IMR-90 (cell line): ENCODE results near the gene CD300LB. TPM values are rescaled to one million over a fixed set of nuclear protein-coding genes. Genes with fewer than 3 reads are reported as not detected.

ENCODE experiments used
- ATAC-seq: fragments of 200-7000 bp; cut with Tn5 transposase; 2 replicates; pipeline ENCODE4 v1.9.1; 2020; ENCODE audit warnings: low read depth, mild to moderate bottlenecking, moderate library complexity
- BruUV-seq: library from RNA; stranded (reverse); fragments of 400-500 nt; replicated peaks from 2 replicates; lab custom pipeline; 2021; lab: Mats Ljungman, UMichigan
- CTCF ChIA-PET: fragments of 300-600 bp; formaldehyde crosslinking; extraction: SDS; loops from one replicate; lab custom pipeline; 2021; ENCODE audit warnings: antibody characterized with exemption; lab: Yijun Ruan, JAX
- POLR2A ChIA-PET: fragments of 300-600 bp; sonication (Branson Sonifier 250); formaldehyde crosslinking; loops from one replicate; lab custom pipeline; 2022; ENCODE audit warnings: antibody characterized with exemption; ENCODE audit not compliant: unreplicated experiment; lab: Charles Lee
- DNase-seq: peaks from one replicate; pipeline ENCODE4 v3.0.0; 2013
- H2AFZ ChIP-seq: replicated peaks from 2 replicates; pipeline ENCODE3; 2013; ENCODE audit warnings: low read length, mild to moderate bottlenecking; ENCODE audit not compliant: poor library complexity
- H2AK5ac ChIP-seq: 2 replicates; pipeline ENCODE4 v1.6.1; 2013; ENCODE audit warnings: low read depth, low read length, inconsistent platforms
- H2AK9ac ChIP-seq: replicated peaks from 2 replicates; pipeline ENCODE3; 2013; ENCODE audit warnings: mild to moderate bottlenecking, low read depth, low read length, moderate library complexity; ENCODE audit not compliant: poor library complexity
- H2BK120ac ChIP-seq: 2 replicates; pipeline ENCODE4 v1.6.1; 2013; ENCODE audit warnings: low read depth, low read length, inconsistent platforms
- H2BK15ac ChIP-seq: 3 replicates; pipeline ENCODE4 v1.6.1; 2013; ENCODE audit warnings: low read depth, low read length, inconsistent platforms
- H2BK20ac ChIP-seq: 2 replicates; pipeline ENCODE4 v1.6.1; 2013; ENCODE audit warnings: low read depth, mild to moderate bottlenecking, inconsistent platforms, low read length, moderate library complexity
- H2BK5ac ChIP-seq: 2 replicates; pipeline ENCODE4 v1.6.1; 2013; ENCODE audit warnings: mild to moderate bottlenecking, low read depth, low read length, inconsistent platforms; ENCODE audit not compliant: poor library complexity, severe bottlenecking
- H3K14ac ChIP-seq: replicated peaks from 2 replicates; pipeline ENCODE4 v1.6.1; 2013; ENCODE audit warnings: low read depth, low read length, inconsistent platforms
- H3K18ac ChIP-seq: 2 replicates; pipeline ENCODE4 v1.6.1; 2013; ENCODE audit warnings: low read depth, low read length, control low read depth
- H3K23ac ChIP-seq: 2 replicates; pipeline ENCODE4 v1.6.1; 2013; ENCODE audit warnings: low read depth, low read length, inconsistent platforms
- H3K27ac ChIP-seq: 2 replicates; pipeline ENCODE4 v1.5.1; 2013; ENCODE audit warnings: mild to moderate bottlenecking, control low read depth, low read length; ENCODE audit not compliant: insufficient read depth
- H3K27me3 ChIP-seq: 2 replicates; pipeline ENCODE4 v1.6.1; 2013; ENCODE audit warnings: low read length; ENCODE audit not compliant: control insufficient read depth, insufficient read depth
- H3K36me3 ChIP-seq: 2 replicates; pipeline ENCODE4 v1.6.1; 2013; ENCODE audit warnings: low read length, mixed read lengths; ENCODE audit not compliant: control insufficient read depth, insufficient read depth
- H3K4ac ChIP-seq: 2 replicates; pipeline ENCODE4 v1.6.1; 2013; ENCODE audit warnings: low read depth, low read length, inconsistent platforms
- H3K4me1 ChIP-seq: 2 replicates; pipeline ENCODE4 v1.6.1; 2013; ENCODE audit warnings: low read length, mixed read lengths; ENCODE audit not compliant: control insufficient read depth, insufficient read depth
- H3K4me2 ChIP-seq: 2 replicates; pipeline ENCODE4 v1.6.1; 2013; ENCODE audit warnings: low read depth, mild to moderate bottlenecking, control low read depth, low read length, moderate library complexity
- H3K4me3 ChIP-seq: 2 replicates; pipeline ENCODE4 v1.5.1; 2013; ENCODE audit warnings: low read depth, mild to moderate bottlenecking, control low read depth, low read length, moderate library complexity; ENCODE audit not compliant: insufficient read depth
- H3K56ac ChIP-seq: 2 replicates; pipeline ENCODE4 v1.6.1; 2013; ENCODE audit warnings: low read length, inconsistent platforms; ENCODE audit not compliant: insufficient read depth; ENCODE audit errors: extremely low read depth
- H3K79me1 ChIP-seq, 2 experiments: 2 replicates each; pipeline ENCODE4 v1.6.1; 2013; ENCODE audit warnings: low read length in 2 of 2, inconsistent platforms in 1 of 2, low read depth in 1 of 2
- H3K9ac ChIP-seq: 2 replicates; pipeline ENCODE4 v1.6.1; 2013; ENCODE audit warnings: low read depth, low read length, control low read depth
- H3K9me1 ChIP-seq: 2 replicates; pipeline ENCODE4 v1.6.1; 2013; ENCODE audit warnings: low read length, inconsistent platforms; ENCODE audit not compliant: insufficient read depth
- H3K9me3 ChIP-seq: 2 replicates; pipeline ENCODE4 v1.6.1; 2013; ENCODE audit warnings: low read length; ENCODE audit not compliant: control insufficient read depth, insufficient read depth
- H4K20me1 ChIP-seq: 2 replicates; pipeline ENCODE4 v1.6.1; 2013; ENCODE audit warnings: low read length, inconsistent platforms; ENCODE audit not compliant: insufficient read depth
- H4K5ac ChIP-seq: 2 replicates; pipeline ENCODE4 v1.6.1; 2013; ENCODE audit warnings: mild to moderate bottlenecking, low read depth, low read length, control low read depth
- H4K8ac ChIP-seq, 2 experiments: 2 replicates each; pipeline ENCODE4 v1.6.1; 2013; ENCODE audit warnings: low read depth in 2 of 2, low read length in 2 of 2, control low read depth in 1 of 2, inconsistent platforms in 1 of 2
- H4K91ac ChIP-seq: 2 replicates; pipeline ENCODE4 v1.6.1; 2013; ENCODE audit warnings: low read depth, low read length, inconsistent platforms; ENCODE audit not compliant: insufficient read depth
- CEBPB ChIP-seq: IDR thresholded peaks from 2 replicates; pipeline ENCODE4 v1.6.1; 2012; ENCODE audit warnings: low read depth, low read length, improper control_type of control experiment
- CHD1 ChIP-seq: IDR thresholded peaks from 2 replicates; pipeline ENCODE4 v1.6.1; 2012; ENCODE audit warnings: low read depth, low read length, improper control_type of control experiment
- FOS ChIP-seq: fragments of 150-350 bp; IDR thresholded peaks from 2 replicates; pipeline ENCODE4 v1.6.1; 2016; ENCODE audit warnings: low read depth, low read length
- MAFK ChIP-seq: IDR thresholded peaks from 2 replicates; pipeline ENCODE4 v1.6.1; 2012; ENCODE audit warnings: low read depth, low read length, improper control_type of control experiment
- NFE2L2 ChIP-seq: fragments of 150-350 bp; IDR thresholded peaks from 2 replicates; pipeline ENCODE4 v1.6.1; 2016; ENCODE audit warnings: low read depth, mild to moderate bottlenecking, low read length
- RAD21 ChIP-seq: IDR thresholded peaks from 2 replicates; pipeline ENCODE4 v1.6.1; 2012; ENCODE audit warnings: low read length, improper control_type of control experiment
- RCOR1 ChIP-seq: IDR thresholded peaks from 2 replicates; pipeline ENCODE4 v1.6.1; 2012; ENCODE audit warnings: mild to moderate bottlenecking, low read length, improper control_type of control experiment; ENCODE audit not compliant: insufficient replicate concordance
- WGBS, 2 experiments: methylation state at CpG; one replicate each; pipeline versions ENCODE4 v1.1.5 to v1.1.7; 2013; ENCODE audit warnings: missing lambda C conversion rate in 2 of 2; ENCODE audit not compliant: insufficient read length in 1 of 2; ENCODE audit errors: extremely low coverage in 2 of 2; 5-methylcytosine and 5-hydroxymethylcytosine counted together
- dilution Hi-C: fragments of 300-500 bp; cut with HindIII; formaldehyde crosslinking; loops from one replicate; pipeline ENCODE4 v1.14.3; 2018; ENCODE audit warnings: low sequenced_read_pairs; ENCODE audit not compliant: unreplicated experiment
- in situ Hi-C: fragments of 300-500 bp; cut with MboI; formaldehyde crosslinking; loops from 3 replicates; pipeline ENCODE4 v1.14.3; 2019; ENCODE audit warnings: low sequenced_read_pairs, inconsistent platforms, mixed read lengths
- intact Hi-C: fragments of 100-400 bp; cut with micrococcal nuclease; formaldehyde crosslinking; loops from 2 replicates; pipeline ENCODE4 v1.10.0; 2022
- polyA plus RNA-seq, 3 experiments: library from polyadenylated mRNA; depleted of rRNA; stranded (reverse); fragments of >200 nt; gene quantifications; 2 replicates each; pipeline ENCODE4 v1.2.3, GENCODE V29; 2012; ENCODE audit warnings: low replicate concordance in 1 of 3
- total RNA-seq: library from RNA; depleted of rRNA; stranded (reverse); fragments of >200 nt; gene quantifications from 2 replicates; pipeline ENCODE4 v1.2.3, GENCODE V29; 2012

CD300LB gene
- total and polyA plus RNA-seq, 2 of the 4 experiments (the other 2 are of a cell fraction), result not detected

GRCh38 chr17:74527756-74528155, 3.5 kb downstream of the CD300LB start:
- in situ Hi-C loops, result no loop called here
- Histone ChIP-seq H3K79me1 (no peaks in the 10 kb centered on the region), H3K18ac (no peak overlapping the region)

More at GRCh38 chr17:74527756-74528155, 3.5 kb downstream of the CD300LB start:
- CTCF ChIA-PET, result no interaction called here
- no TSS peak for BruUV-seq
- no CpG with 5 or more reads among the region's 8 CpGs for WGBS, 2 experiments
- Histone ChIP-seq H3K4ac (no peak overlapping the region), H2BK120ac (no peak overlapping the region), H2BK20ac (no peak overlapping the region), H4K20me1 (no peaks in the 10 kb centered on the region), H4K5ac (no peak overlapping the region), H2AFZ (no peak overlapping the region), H2BK15ac (no peak overlapping the region), H3K4me1 (no peaks in the 10 kb centered on the region), H2AK9ac (no peak overlapping the region), H4K91ac (no peak overlapping the region), H3K4me3 (no peak overlapping the region), H3K56ac (no peak overlapping the region), H3K23ac (no peak overlapping the region), H3K27me3 (no peaks in the 10 kb centered on the region), H3K14ac (no peak overlapping the region), H3K9me1 (no peaks in the 10 kb centered on the region), H3K4me2 (no peak overlapping the region), H2BK5ac (no peak overlapping the region), H3K9ac (no peak overlapping the region), H3K27ac (no peak overlapping the region), H3K9me3 (peaks cover 46% of the 10 kb centered on the region), H4K8ac (no peak overlapping the region), H3K36me3 (no peaks in the 10 kb centered on the region), H2AK5ac (no peak overlapping the region)
- intact Hi-C loops, result no loop called here
- POLR2A ChIA-PET, result no interaction called here
- dilution Hi-C loops, result no loop called here
- ATAC-seq (no peak), DNase-seq (no peak)
- TF ChIP-seq RAD21 (no peak), RCOR1 (no peak), NFE2L2 (no peak), CEBPB (no peak), MAFK (no peak), CHD1 (no peak), FOS (no peak)
